GM12878 (cell line): ENCODE measurements around the gene MGAT1. TPM values are rescaled to one million over a fixed set of nuclear protein-coding genes. Genes with fewer than 3 reads are reported as not detected.

Source experiments
- ATAC-seq: fragments of 200-7000 bp; cut with Tn5 transposase; 3 replicates; pipeline ENCODE4 v1.9.1; 2020; ENCODE audit warnings: mild to moderate bottlenecking, moderate library complexity
- BruUV-seq: library from RNA; stranded (reverse); fragments of 400-500 nt; replicated peaks from 2 replicates; lab custom pipeline; 2021; lab: Mats Ljungman, UMichigan
- CTCF ChIA-PET: fragments of 300-600 bp; sonication (Branson Sonifier 250); formaldehyde crosslinking; extraction: SDS; loops from one replicate; lab custom pipeline; 2021; ENCODE audit warnings: inconsistent platforms; lab: Yijun Ruan, JAX
- POLR2A ChIA-PET: fragments of 350-600 bp; formaldehyde crosslinking; extraction: SDS; loops from one replicate; lab custom pipeline; 2021; ENCODE audit warnings: inconsistent platforms; lab: Charles Lee
- RAD21 ChIA-PET: fragments of 300-600 bp; sonication (Branson Sonifier 250); formaldehyde crosslinking; loops from one replicate; lab custom pipeline; 2023; ENCODE audit warnings: antibody characterized with exemption; ENCODE audit not compliant: unreplicated experiment; lab: Charles Lee
- SMC1A ChIA-PET: fragments of 300-600 bp; sonication (Branson Sonifier 250); formaldehyde crosslinking; loops from one replicate; lab custom pipeline; 2023; ENCODE audit not compliant: unreplicated experiment, uncharacterized antibody; lab: Charles Lee
- DNase-seq: peaks from one replicate; pipeline ENCODE4 v3.0.0-alpha.2; 2011; ENCODE audit warnings: low read depth, low spot score
- FAIRE-seq: peaks from 3 replicates; lab custom pipeline; 2011; peaks lifted over from hg19 to GRCh38; lab: Jason Lieb, UNC
- H2AFZ ChIP-seq: 2 replicates; pipeline ENCODE4 v1.6.0; 2011; ENCODE audit warnings: low read depth, low read length, control low read depth; ENCODE audit not compliant: control insufficient read depth
- H3K27ac ChIP-seq: 2 replicates; pipeline ENCODE4 v1.5.1; 2011; ENCODE audit warnings: control low read depth; ENCODE audit not compliant: control insufficient read depth, insufficient read depth
- H3K27me3 ChIP-seq, 2 experiments: replicated peaks in 1 of 2; 2 replicates each; pipeline versions ENCODE4 v1.6.0 to v1.6.1; 2011; ENCODE audit warnings: low read length in 1 of 2; ENCODE audit not compliant: control insufficient read depth in 2 of 2, insufficient read depth in 2 of 2
- H3K36me3 ChIP-seq, 2 experiments: 2 replicates each; pipeline ENCODE4 v1.5.1; 2011; ENCODE audit warnings: low read length in 1 of 2; ENCODE audit not compliant: control insufficient read depth in 2 of 2, insufficient read depth in 2 of 2
- H3K4me1 ChIP-seq: 2 replicates; pipeline ENCODE4 v1.6.1; 2011; ENCODE audit warnings: mild to moderate bottlenecking, low read length, moderate library complexity, mixed read lengths; ENCODE audit not compliant: control insufficient read depth, insufficient read depth
- H3K4me2 ChIP-seq: 2 replicates; pipeline ENCODE4 v1.6.0; 2011; ENCODE audit warnings: control low read depth; ENCODE audit not compliant: control insufficient read depth, insufficient read depth
- H3K4me3 ChIP-seq: fragments of 200-600 bp; sonication (generic); 2 replicates; pipeline ENCODE4 v1.5.1; 2016
- H3K79me2 ChIP-seq: 2 replicates; pipeline ENCODE4 v1.6.0; 2011; ENCODE audit warnings: low read length; ENCODE audit not compliant: control insufficient read depth, insufficient read depth
- H3K9ac ChIP-seq: 2 replicates; pipeline ENCODE4 v1.8.0; 2011; ENCODE audit warnings: low read length, control low read depth, mixed read lengths; ENCODE audit not compliant: control insufficient read depth, insufficient read depth
- H3K9me3 ChIP-seq: replicated peaks from 3 replicates; pipeline ENCODE4 v1.5.1; 2011; ENCODE audit warnings: mild to moderate bottlenecking, low read length; ENCODE audit not compliant: control insufficient read depth, insufficient read depth
- H4K20me1 ChIP-seq: 2 replicates; pipeline ENCODE4 v1.6.0; 2011; ENCODE audit not compliant: control insufficient read depth, insufficient read depth
- DPF2 ChIP-seq: fragments of 450-650 bp; IDR thresholded peaks from 2 replicates; pipeline ENCODE4 v1.6.1; 2017; ENCODE audit warnings: mild to moderate bottlenecking
- IKZF2 ChIP-seq, 2 experiments: fragments of 450-650 bp; IDR thresholded peaks; 2 replicates each; pipeline ENCODE4 v1.6.1; 2017; ENCODE audit warnings: mild to moderate bottlenecking in 2 of 2, moderate library complexity in 2 of 2
- LARP7 ChIP-seq: fragments of 450-650 bp; IDR thresholded peaks from 2 replicates; pipeline ENCODE4 v1.6.1; 2017; ENCODE audit warnings: mild to moderate bottlenecking
- MXI1 ChIP-seq: fragments of 150-350 bp; IDR thresholded peaks from 2 replicates; pipeline ENCODE4 v1.6.1; 2011; ENCODE audit warnings: low read depth, mild to moderate bottlenecking, inconsistent platforms, low read length, improper control_type of control experiment
- PAX5 ChIP-seq: IDR thresholded peaks from 2 replicates; pipeline ENCODE4 v1.6.1; 2011; ENCODE audit warnings: low read depth, low read length, borderline replicate concordance
- WGBS: methylation state at CpG from one replicate; pipeline ENCODE4 v1.1.6; 2016; ENCODE audit warnings: low lambda C conversion rate; ENCODE audit not compliant: insufficient replicate concordance, insufficient coverage; ENCODE audit errors: missing lambda C conversion rate; 5-methylcytosine and 5-hydroxymethylcytosine counted together
- in situ Hi-C: fragments of 300-500 bp; cut with MboI; formaldehyde crosslinking; loops from 9 replicates; pipeline ENCODE4 v1.14.3; 2018; ENCODE audit warnings: mixed read lengths
- intact Hi-C: fragments of 100-400 bp; cut with micrococcal nuclease; formaldehyde crosslinking; loops from one replicate; pipeline ENCODE4 v1.14.2; 2022; ENCODE audit not compliant: unreplicated experiment
- polyA plus RNA-seq, 11 experiments: library from polyadenylated mRNA; depleted of rRNA in 4 of 11; unstranded in 6 of 11; stranded (reverse) in 5 of 11; fragments of >200 nt; fragmentation: Nextera tagmentation in 4 of 11; fragmentation: Illumina TruSeq in 1 of 11; extraction: Ambion mirVana in 4 of 11; extraction: Trizol in 1 of 11; gene quantifications; 1 replicate in 1 of 11; 2 replicates in 10 of 11; pipeline versions ENCODE4 v1.2.1 to v1.2.3, GENCODE V29; 2011 to 2016; ENCODE audit warnings: inconsistent platforms in 2 of 11, missing spikeins in 2 of 11, low read depth in 1 of 11
- total RNA-seq, 4 experiments: library from RNA; depleted of rRNA in 3 of 4; stranded (reverse); fragments of >200 nt in 3 of 4; fragmentation: Illumina TruSeq in 1 of 4; extraction: Trizol in 1 of 4; gene quantifications; 2 replicates each; pipeline versions ENCODE4 v1.2.1 to v1.2.3, GENCODE V29; 2013 to 2021
- TF ChIP-seq, protein P1 (sequence below): fragments of 150-350 bp; IDR thresholded peaks from 2 replicates; pipeline ENCODE4 v1.6.1; 2016; ENCODE audit warnings: low read depth, low read length
- TF ChIP-seq, protein P2 (sequence below): fragments of 450-650 bp; formaldehyde crosslinking; IDR thresholded peaks from 2 replicates; pipeline ENCODE4 v1.4.0; 2022; ENCODE audit warnings: mild to moderate bottlenecking, moderate library complexity
- TF ChIP-seq, protein P3 (sequence below): fragments of 450-650 bp; IDR thresholded peaks from 2 replicates; pipeline ENCODE4 v1.6.1; 2017; ENCODE audit warnings: mild to moderate bottlenecking, moderate library complexity

Gene MGAT1
- total and polyA plus RNA-seq, 10 of the 15 experiments (the other 5 are each of a cell fraction or from before 2014, with no cell fraction given), result 3.1 to 88.4 (median 62.7) TPM

DNA sequence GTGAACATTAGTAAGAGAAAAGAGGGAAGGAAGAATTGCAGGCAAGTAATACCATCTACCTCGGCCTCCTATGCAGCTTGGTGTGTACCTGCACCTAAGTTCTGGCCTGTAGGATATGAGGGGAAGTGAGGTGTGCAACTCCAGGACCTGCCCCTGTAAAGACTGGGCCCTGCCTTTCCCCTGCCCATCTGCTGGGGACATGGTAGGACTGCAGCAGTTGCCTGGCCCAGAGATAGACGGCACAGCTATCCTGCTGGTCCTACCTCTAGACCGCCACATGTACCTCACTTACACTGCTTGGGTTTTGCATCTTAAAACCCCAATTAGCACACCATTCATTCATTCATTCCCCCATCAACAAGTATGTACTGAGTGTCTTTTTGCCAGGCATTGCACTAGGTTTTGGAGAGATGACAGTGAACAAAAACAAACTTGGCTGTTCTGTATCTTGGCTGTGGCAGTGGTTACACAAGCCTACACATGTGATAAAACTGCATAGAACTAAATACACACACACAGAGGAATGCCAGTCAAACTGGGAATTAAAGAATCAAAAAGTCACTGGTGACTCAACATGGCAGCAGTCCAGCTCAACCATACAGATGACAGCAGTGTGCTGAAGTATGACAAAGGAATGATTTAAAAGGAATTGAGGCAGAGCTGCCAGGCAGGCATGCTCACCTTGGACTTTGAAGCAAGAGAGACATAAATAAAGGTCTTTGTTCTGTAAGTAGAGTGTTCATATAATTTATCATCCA is 23.3 kb upstream of the MGAT1 start:
- H3K4me3 ChIP-seq, result no peak overlapping the region
- ChIA-PET SMC1A (interaction anchor here (2.2 to 4.0 kb wide), 3 partner anchors 9 to 19 kb away, joined by 6 to 14 read pairs (median 14); no protein-coding TSS in a partner anchor), POLR2A (interaction anchor here (1.5 kb wide), 1 partner anchor 25 kb away, joined by 3 read pairs; no protein-coding TSS in a partner anchor), CTCF (interaction anchor here (1.4 kb wide), 1 partner anchor 263 kb away, joined by 4 read pairs; no protein-coding TSS in a partner anchor), RAD21 (interaction anchor here (1.1 kb wide), 1 partner anchor 18 kb away, joined by 3 read pairs; no protein-coding TSS in a partner anchor)
- DNase-seq (no peak), ATAC-seq (no peak), FAIRE-seq (no peak)
- H3K27me3 ChIP-seq, result no peaks in the 10 kb centered on the region
- intact Hi-C loops, result no loop called here
- no TSS peak for BruUV-seq
- H3K79me2 ChIP-seq, result peaks cover 15% of the 10 kb centered on the region
- no peak overlapping the region for H2AFZ ChIP-seq
- no peak for TF ChIP-seq MXI1
- no peak for TF ChIP-seq PAX5
- TF ChIP-seq, protein P1, sequence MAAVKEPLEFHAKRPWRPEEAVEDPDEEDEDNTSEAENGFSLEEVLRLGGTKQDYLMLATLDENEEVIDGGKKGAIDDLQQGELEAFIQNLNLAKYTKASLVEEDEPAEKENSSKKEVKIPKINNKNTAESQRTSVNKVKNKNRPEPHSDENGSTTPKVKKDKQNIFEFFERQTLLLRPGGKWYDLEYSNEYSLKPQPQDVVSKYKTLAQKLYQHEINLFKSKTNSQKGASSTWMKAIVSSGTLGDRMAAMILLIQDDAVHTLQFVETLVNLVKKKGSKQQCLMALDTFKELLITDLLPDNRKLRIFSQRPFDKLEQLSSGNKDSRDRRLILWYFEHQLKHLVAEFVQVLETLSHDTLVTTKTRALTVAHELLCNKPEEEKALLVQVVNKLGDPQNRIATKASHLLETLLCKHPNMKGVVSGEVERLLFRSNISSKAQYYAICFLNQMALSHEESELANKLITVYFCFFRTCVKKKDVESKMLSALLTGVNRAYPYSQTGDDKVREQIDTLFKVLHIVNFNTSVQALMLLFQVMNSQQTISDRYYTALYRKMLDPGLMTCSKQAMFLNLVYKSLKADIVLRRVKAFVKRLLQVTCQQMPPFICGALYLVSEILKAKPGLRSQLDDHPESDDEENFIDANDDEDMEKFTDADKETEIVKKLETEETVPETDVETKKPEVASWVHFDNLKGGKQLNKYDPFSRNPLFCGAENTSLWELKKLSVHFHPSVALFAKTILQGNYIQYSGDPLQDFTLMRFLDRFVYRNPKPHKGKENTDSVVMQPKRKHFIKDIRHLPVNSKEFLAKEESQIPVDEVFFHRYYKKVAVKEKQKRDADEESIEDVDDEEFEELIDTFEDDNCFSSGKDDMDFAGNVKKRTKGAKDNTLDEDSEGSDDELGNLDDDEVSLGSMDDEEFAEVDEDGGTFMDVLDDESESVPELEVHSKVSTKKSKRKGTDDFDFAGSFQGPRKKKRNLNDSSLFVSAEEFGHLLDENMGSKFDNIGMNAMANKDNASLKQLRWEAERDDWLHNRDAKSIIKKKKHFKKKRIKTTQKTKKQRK, result no peak
- TF ChIP-seq DPF2, result no peak
- TF ChIP-seq LARP7, result no peak
- TF ChIP-seq, protein P2, sequence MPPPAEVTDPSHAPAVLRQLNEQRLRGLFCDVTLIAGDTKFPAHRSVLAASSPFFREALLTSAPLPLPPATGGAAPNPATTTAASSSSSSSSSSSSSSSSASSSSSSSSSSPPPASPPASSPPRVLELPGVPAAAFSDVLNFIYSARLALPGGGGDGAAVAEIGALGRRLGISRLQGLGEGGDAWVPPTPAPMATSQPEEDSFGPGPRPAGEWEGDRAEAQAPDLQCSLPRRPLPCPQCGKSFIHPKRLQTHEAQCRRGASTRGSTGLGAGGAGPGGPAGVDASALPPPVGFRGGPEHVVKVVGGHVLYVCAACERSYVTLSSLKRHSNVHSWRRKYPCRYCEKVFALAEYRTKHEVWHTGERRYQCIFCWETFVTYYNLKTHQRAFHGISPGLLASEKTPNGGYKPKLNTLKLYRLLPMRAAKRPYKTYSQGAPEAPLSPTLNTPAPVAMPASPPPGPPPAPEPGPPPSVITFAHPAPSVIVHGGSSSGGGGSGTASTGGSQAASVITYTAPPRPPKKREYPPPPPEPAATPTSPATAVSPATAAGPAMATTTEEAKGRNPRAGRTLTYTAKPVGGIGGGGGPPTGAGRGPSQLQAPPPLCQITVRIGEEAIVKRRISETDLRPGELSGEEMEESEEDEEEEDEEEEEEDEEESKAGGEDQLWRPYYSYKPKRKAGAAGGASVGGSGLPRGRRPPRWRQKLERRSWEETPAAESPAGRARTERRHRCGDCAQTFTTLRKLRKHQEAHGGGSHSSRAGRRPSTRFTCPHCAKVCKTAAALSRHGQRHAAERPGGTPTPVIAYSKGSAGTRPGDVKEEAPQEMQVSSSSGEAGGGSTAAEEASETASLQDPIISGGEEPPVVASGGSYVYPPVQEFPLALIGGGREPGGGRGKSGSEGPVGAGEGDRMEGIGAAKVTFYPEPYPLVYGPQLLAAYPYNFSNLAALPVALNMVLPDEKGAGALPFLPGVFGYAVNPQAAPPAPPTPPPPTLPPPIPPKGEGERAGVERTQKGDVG (CRISPR knock-in tag), result no peak
- TF ChIP-seq, protein P3, sequence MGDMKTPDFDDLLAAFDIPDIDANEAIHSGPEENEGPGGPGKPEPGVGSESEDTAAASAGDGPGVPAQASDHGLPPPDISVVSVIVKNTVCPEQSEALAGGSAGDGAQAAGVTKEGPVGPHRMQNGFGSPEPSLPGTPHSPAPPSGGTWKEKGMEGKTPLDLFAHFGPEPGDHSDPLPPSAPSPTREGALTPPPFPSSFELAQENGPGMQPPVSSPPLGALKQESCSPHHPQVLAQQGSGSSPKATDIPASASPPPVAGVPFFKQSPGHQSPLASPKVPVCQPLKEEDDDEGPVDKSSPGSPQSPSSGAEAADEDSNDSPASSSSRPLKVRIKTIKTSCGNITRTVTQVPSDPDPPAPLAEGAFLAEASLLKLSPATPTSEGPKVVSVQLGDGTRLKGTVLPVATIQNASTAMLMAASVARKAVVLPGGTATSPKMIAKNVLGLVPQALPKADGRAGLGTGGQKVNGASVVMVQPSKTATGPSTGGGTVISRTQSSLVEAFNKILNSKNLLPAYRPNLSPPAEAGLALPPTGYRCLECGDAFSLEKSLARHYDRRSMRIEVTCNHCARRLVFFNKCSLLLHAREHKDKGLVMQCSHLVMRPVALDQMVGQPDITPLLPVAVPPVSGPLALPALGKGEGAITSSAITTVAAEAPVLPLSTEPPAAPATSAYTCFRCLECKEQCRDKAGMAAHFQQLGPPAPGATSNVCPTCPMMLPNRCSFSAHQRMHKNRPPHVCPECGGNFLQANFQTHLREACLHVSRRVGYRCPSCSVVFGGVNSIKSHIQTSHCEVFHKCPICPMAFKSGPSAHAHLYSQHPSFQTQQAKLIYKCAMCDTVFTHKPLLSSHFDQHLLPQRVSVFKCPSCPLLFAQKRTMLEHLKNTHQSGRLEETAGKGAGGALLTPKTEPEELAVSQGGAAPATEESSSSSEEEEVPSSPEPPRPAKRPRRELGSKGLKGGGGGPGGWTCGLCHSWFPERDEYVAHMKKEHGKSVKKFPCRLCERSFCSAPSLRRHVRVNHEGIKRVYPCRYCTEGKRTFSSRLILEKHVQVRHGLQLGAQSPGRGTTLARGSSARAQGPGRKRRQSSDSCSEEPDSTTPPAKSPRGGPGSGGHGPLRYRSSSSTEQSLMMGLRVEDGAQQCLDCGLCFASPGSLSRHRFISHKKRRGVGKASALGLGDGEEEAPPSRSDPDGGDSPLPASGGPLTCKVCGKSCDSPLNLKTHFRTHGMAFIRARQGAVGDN, result no peak
- TF ChIP-seq IKZF2 (IDR thresholded peaks at IDR 0.05), result no peak
- no peak overlapping the region for H3K4me2 ChIP-seq
- H3K27ac ChIP-seq, result no peak overlapping the region
- H3K4me1 ChIP-seq, result peaks cover 12% of the 10 kb centered on the region
- in situ Hi-C loops, result no loop called here
- no peaks in the 10 kb centered on the region for H3K36me3 ChIP-seq
- 82% methylated on average over 3 of the region's 3 CpGs for WGBS
- H3K9ac ChIP-seq, result no peak overlapping the region
- no peaks in the 10 kb centered on the region; the same call in 1 of the 3 replicates for H3K9me3 ChIP-seq
- H4K20me1 ChIP-seq, result no peaks in the 10 kb centered on the region
